ENCODE data around the gene TMEM63C. TPM values are rescaled to one million over a fixed set of nuclear protein-coding genes. Genes with fewer than 3 reads are reported as not detected.

TMEM63C gene
- total and polyA plus RNA-seq, 11 donors = 0.01 to 4.0 (median 1.7) TPM; not detected in 1

GRCh38 chr14:77239412-77239811, 57.8 kb downstream of the TMEM63C start:
- no peak for ATAC-seq
- H3K9me3 ChIP-seq = no peaks in the 10 kb centered on the region
- H3K4me1 ChIP-seq = no peaks in the 10 kb centered on the region
- intact Hi-C loops (cut with DNase I) = no loop called here
- WGBS, 4 donors = 85 to 90% (median 89%) methylated on average over 13 to 16 of the region's 16 CpGs
- TF ChIP-seq CTCF (IDR thresholded peaks at IDR 0.05) (no peak), POLR2A (IDR thresholded peaks at IDR 0.05) (no peak)
- no peak for DNase-seq
- H3K27ac ChIP-seq = no peak overlapping the region
- no peaks in the 10 kb centered on the region for H3K27me3 ChIP-seq
- no peak overlapping the region for H3K4me3 ChIP-seq
- no peaks in the 10 kb centered on the region for H3K36me3 ChIP-seq

- no peaks in the 10 kb centered on the region for H3K36me3 ChIP-seq
- intact Hi-C loops (cut with DNase I) = no loop called here
- WGBS, 4 donors = 69 to 78% (median 77%) methylated on average over 15 of the region's 15 CpGs
- no peak for ATAC-seq
- no peak overlapping the region for H3K4me3 ChIP-seq
- no peak for DNase-seq
- no peak for TF ChIP-seq CTCF (IDR thresholded peaks at IDR 0.05)
- TF ChIP-seq POLR2A (IDR thresholded peaks at IDR 0.05) = no peak
- H3K4me1 ChIP-seq = no peaks in the 10 kb centered on the region
- H3K27ac ChIP-seq = no peak overlapping the region
- no peaks in the 10 kb centered on the region for H3K9me3 ChIP-seq
- no peaks in the 10 kb centered on the region for H3K27me3 ChIP-seq
Observed at GRCh38 chr14:77240336-77240915, 58.8 kb downstream of the TMEM63C start.

GRCh38 chr14:77241955-77242354, 60.4 kb downstream of the TMEM63C start:
- Histone ChIP-seq H3K4me1 (no peaks in the 10 kb centered on the region), H3K27ac (no peak overlapping the region), H3K27me3 (no peaks in the 10 kb centered on the region), H3K9me3 (no peaks in the 10 kb centered on the region), H3K4me3 (no peak overlapping the region), H3K36me3 (no peaks in the 10 kb centered on the region)
- no peak for TF ChIP-seq POLR2A (IDR thresholded peaks at IDR 0.05)
- no peak for TF ChIP-seq CTCF (IDR thresholded peaks at IDR 0.05)
- ATAC-seq (peak; percentile 31 to 63 (median 44)), DNase-seq (no peak)
- WGBS, 4 donors = 51 to 55% (median 54%) methylated on average over 2 of the region's 2 CpGs
- intact Hi-C loops (cut with DNase I) = no loop called here

GRCh38 chr14:77242752-77243151, 61.2 kb downstream of the TMEM63C start:
- intact Hi-C loops (cut with DNase I) = no loop called here
- DNase-seq (no peak), ATAC-seq (no peak)
- Histone ChIP-seq H3K36me3 (no peaks in the 10 kb centered on the region), H3K4me1 (no peaks in the 10 kb centered on the region), H3K27me3 (no peaks in the 10 kb centered on the region), H3K4me3 (no peak overlapping the region), H3K9me3 (no peaks in the 10 kb centered on the region), H3K27ac (no peak overlapping the region)
- WGBS, 4 donors = 74 to 78% (median 76%) methylated on average over 12 of the region's 12 CpGs
- TF ChIP-seq POLR2A (IDR thresholded peaks at IDR 0.05) = no peak
- no peak for TF ChIP-seq CTCF (IDR thresholded peaks at IDR 0.05)
